Neural progenitor cell (in vitro differentiated cells): ENCODE measurements around the gene COL7A1. TPM values are rescaled to one million over a fixed set of nuclear protein-coding genes. Genes with fewer than 3 reads are reported as not detected.

Experiments used
- DNase-seq: peaks from one replicate; pipeline ENCODE4 v3.0.0-alpha.2; 2016; ENCODE audit warnings: low spot score
- H2AFZ ChIP-seq: fragments of 200-600 bp; sonication (generic); replicated peaks from 2 replicates; pipeline ENCODE4 v1.6.1; 2016; ENCODE audit warnings: antibody characterized with exemption
- H3F3A ChIP-seq: fragments of 200-600 bp; sonication (generic); 2 replicates; pipeline ENCODE4 v1.6.1; 2016; ENCODE audit warnings: antibody characterized with exemption, low read depth
- H3K27ac ChIP-seq: fragments of 200-600 bp; sonication (generic); 2 replicates; pipeline ENCODE4 v1.5.1; 2016; ENCODE audit warnings: mild to moderate bottlenecking
- H3K27me3 ChIP-seq: fragments of 200-600 bp; sonication (generic); 2 replicates; pipeline ENCODE4 v1.6.1; 2016; ENCODE audit warnings: mild to moderate bottlenecking, moderate library complexity
- H3K36me3 ChIP-seq: fragments of 200-600 bp; sonication (generic); 2 replicates; pipeline ENCODE4 v1.5.1; 2016
- H3K4me1 ChIP-seq: fragments of 200-600 bp; sonication (generic); 2 replicates; pipeline ENCODE4 v1.6.1; 2016; ENCODE audit warnings: mixed run types
- H3K4me2 ChIP-seq: fragments of 200-600 bp; sonication (generic); 2 replicates; pipeline ENCODE4 v1.6.1; 2016
- H3K4me3 ChIP-seq: fragments of 200-600 bp; sonication (generic); 2 replicates; pipeline ENCODE4 v1.5.1; 2016
- H3K79me2 ChIP-seq: fragments of 200-600 bp; sonication (generic); 2 replicates; pipeline ENCODE4 v1.6.1; 2016; ENCODE audit warnings: low read depth
- H3K9ac ChIP-seq: fragments of 200-600 bp; sonication (generic); 2 replicates; pipeline ENCODE4 v1.6.1; 2016
- H3K9me3 ChIP-seq: fragments of 200-600 bp; sonication (generic); 2 replicates; pipeline ENCODE4 v1.5.1; 2016; ENCODE audit warnings: low read depth
- H4K20me1 ChIP-seq: fragments of 200-600 bp; sonication (generic); 2 replicates; pipeline ENCODE4 v1.6.1; 2016; ENCODE audit warnings: low read depth
- H3K27ac Mint-ChIP-seq: 3 replicates; pipeline ENCODE4 v1.8.0; 2021; ENCODE audit warnings: mixed read lengths
- H3K27me3 Mint-ChIP-seq: 2 replicates; pipeline ENCODE4 v1.8.0; 2022; ENCODE audit warnings: low read depth, mild to moderate bottlenecking, inconsistent platforms, moderate library complexity, mixed read lengths; ENCODE audit not compliant: insufficient read depth
- H3K36me3 Mint-ChIP-seq: 3 replicates; pipeline ENCODE4 v1.8.0; 2021; ENCODE audit warnings: mixed read lengths
- H3K4me1 Mint-ChIP-seq: 3 replicates; pipeline ENCODE4 v1.8.0; 2021; ENCODE audit warnings: mixed read lengths
- H3K4me3 Mint-ChIP-seq: 3 replicates; pipeline ENCODE4 v1.8.0; 2021; ENCODE audit warnings: mild to moderate bottlenecking, moderate library complexity, mixed read lengths
- H3K9me3 Mint-ChIP-seq: 3 replicates; pipeline ENCODE4 v1.8.0; 2020; ENCODE audit warnings: mixed read lengths
- EZH2 ChIP-seq: fragments of 200-600 bp; sonication (generic); IDR thresholded peaks from 2 replicates; pipeline ENCODE4 v1.6.1; 2017; ENCODE audit warnings: antibody characterized with exemption, mild to moderate bottlenecking, moderate library complexity
- EZH2phosphoT487 ChIP-seq: fragments of 200-600 bp; sonication (generic); IDR thresholded peaks from 2 replicates; pipeline ENCODE4 v1.6.1; 2017; ENCODE audit warnings: antibody characterized with exemption
- total RNA-seq: library from RNA; depleted of rRNA; stranded (reverse); fragments of >200 nt; gene quantifications from 2 replicates; pipeline ENCODE4 v1.2.3, GENCODE V29; 2015; ENCODE audit warnings: low replicate concordance
- TF ChIP-seq, protein P1 (sequence below): fragments of 200-600 bp; sonication (generic); IDR thresholded peaks from 2 replicates; pipeline ENCODE4 v1.5.1; 2017; ENCODE audit warnings: antibody characterized with exemption, mild to moderate bottlenecking

COL7A1 gene
- total RNA-seq, 1 donor from 2014 or later, result 3.0 TPM

DNA sequence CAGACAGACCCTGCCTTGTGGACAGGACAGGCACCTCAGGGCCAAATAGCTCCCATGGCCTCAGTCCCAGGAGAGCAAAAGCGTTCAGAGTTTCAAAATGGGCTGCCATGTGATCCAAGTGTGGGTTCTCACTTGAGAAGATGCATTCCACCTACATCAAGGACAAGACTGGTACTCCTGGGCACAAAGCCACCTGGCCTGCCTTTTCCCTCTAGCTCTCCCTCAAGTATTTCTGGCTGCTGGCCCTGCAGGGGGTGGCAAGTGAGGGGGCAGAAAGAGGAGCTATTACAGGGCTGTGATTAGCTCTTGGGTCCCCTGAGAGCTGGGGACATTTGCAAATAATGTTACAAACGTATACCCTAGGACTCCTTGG lies 6.5 kb upstream of the COL7A1 start:
- H3K4me2 ChIP-seq, result no peak overlapping the region
- no peaks in the 10 kb centered on the region for H3K9me3 ChIP-seq
- peaks cover 35% of the 10 kb centered on the region for H3K36me3 Mint-ChIP-seq
- no peaks in the 10 kb centered on the region for H3K27me3 ChIP-seq
- H3K79me2 ChIP-seq, result peaks cover 10% of the 10 kb centered on the region
- no peak overlapping the region for H3K27ac ChIP-seq
- H3K9me3 Mint-ChIP-seq, result no peaks in the 10 kb centered on the region
- DNase-seq, result no peak
- H3K9ac ChIP-seq, result no peak overlapping the region
- no peaks in the 10 kb centered on the region for H3K36me3 ChIP-seq
- peaks cover 6% of the 10 kb centered on the region for H4K20me1 ChIP-seq
- peaks cover 4% of the 10 kb centered on the region for H3K27me3 Mint-ChIP-seq
- H3K27ac Mint-ChIP-seq, result no peak overlapping the region
- TF ChIP-seq, protein P1, sequence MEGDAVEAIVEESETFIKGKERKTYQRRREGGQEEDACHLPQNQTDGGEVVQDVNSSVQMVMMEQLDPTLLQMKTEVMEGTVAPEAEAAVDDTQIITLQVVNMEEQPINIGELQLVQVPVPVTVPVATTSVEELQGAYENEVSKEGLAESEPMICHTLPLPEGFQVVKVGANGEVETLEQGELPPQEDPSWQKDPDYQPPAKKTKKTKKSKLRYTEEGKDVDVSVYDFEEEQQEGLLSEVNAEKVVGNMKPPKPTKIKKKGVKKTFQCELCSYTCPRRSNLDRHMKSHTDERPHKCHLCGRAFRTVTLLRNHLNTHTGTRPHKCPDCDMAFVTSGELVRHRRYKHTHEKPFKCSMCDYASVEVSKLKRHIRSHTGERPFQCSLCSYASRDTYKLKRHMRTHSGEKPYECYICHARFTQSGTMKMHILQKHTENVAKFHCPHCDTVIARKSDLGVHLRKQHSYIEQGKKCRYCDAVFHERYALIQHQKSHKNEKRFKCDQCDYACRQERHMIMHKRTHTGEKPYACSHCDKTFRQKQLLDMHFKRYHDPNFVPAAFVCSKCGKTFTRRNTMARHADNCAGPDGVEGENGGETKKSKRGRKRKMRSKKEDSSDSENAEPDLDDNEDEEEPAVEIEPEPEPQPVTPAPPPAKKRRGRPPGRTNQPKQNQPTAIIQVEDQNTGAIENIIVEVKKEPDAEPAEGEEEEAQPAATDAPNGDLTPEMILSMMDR, result no peak
- TF ChIP-seq EZH2phosphoT487 (no peak), EZH2 (no peak)
- no peak overlapping the region for H3K4me3 Mint-ChIP-seq
- H3K4me1 Mint-ChIP-seq, result peaks cover 3% of the 10 kb centered on the region
- H3K4me1 ChIP-seq, result no peaks in the 10 kb centered on the region
- no peak overlapping the region for H3K4me3 ChIP-seq
- no peaks in the 10 kb centered on the region for H3F3A ChIP-seq
- H2AFZ ChIP-seq, result no peak overlapping the region

DNA sequence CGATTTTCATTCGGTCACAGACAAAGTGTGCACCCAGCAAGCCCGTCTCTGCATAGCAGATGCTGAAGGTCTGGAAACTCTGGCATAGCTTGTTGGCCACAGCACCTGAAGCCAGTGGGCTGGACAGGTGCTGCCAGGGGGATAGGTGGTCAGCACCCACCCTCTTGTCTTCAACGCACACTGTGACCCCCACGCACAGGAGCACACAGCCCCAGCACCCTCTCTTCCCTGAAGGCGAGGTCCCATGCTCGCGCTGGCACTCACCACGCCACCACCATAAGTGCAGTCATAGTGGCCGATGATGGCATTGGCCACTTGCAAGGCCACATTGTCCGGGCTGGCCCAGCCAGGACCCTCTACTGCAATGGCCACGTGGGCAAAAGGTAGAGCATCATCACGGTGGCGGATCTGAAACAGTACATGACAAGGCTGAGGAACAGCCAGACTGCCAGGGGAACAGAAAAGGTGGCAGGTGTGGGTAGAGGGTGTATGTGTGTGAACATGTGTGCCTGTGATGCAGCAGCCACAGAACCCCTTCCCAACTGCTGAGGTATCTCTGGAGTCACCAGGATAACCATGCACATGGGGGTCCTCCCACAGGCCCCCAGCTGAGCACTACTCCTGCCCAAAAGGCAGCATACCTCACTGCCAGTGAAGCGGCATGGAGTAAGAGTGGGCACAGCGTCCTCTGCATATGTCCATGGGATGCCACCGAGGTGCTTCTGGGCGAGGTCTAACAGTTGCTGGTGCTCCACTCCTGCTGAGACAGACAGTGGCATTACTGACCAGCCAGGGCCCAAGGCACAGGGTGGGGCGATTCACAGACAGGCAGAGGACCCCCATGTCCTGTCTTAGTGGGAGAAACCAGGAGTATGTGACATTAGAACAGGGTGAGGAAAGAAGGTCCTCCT lies 5.8 kb upstream of the COL7A1 start:
- no peak overlapping the region for H3K9ac ChIP-seq
- TF ChIP-seq EZH2 (no peak), EZH2phosphoT487 (no peak)
- TF ChIP-seq, protein P1, result no peak

DNA sequence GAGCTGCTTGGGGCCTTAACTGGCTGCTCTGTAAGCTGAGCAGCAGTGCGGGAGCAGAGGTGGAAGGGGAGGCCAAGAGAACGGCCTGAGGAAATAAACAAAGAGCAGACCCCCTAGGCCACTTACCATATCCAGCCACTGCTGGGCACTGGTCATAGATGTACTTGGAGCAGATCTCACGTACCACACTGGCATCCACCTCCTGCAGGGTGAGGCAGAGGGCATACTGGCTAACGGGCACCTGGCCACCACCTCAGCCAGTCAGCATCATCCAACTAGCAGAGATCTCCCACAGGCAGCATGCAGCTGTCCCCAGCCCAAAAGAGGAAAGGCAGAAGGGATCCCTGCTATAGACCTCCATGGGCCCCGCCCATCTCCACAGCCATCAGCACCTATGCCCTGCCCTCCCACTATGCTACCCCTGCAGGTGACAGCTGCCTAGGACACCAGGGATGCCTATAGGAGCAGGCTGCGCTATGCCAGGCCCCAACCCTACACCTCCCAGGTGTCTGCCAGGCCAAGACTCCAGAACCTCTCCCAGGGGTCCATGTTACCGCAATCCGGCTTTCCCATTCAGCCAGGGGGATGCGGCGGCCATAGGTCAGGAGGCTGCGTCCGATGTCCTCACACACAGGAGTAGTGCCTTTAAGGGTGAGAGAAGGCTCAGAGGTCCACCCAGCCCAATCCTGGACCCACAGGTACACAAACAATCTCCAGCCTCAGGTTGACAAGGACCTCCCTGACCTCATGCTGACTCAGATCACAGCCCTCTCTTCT lies 4.6 kb upstream of the COL7A1 start:
- no peak for DNase-seq
- peaks cover 32% of the 10 kb centered on the region for H3K36me3 Mint-ChIP-seq
- H3F3A ChIP-seq, result no peaks in the 10 kb centered on the region
- H3K36me3 ChIP-seq, result no peaks in the 10 kb centered on the region
- no peak overlapping the region for H3K27ac ChIP-seq
- H3K27me3 Mint-ChIP-seq, result peaks cover 6% of the 10 kb centered on the region
- H3K9me3 Mint-ChIP-seq, result no peaks in the 10 kb centered on the region
- no peak overlapping the region for H3K27ac Mint-ChIP-seq
- no peaks in the 10 kb centered on the region for H3K9me3 ChIP-seq
- no peak overlapping the region for H2AFZ ChIP-seq
- no peak overlapping the region for H3K4me2 ChIP-seq
- H3K4me3 ChIP-seq, result no peak overlapping the region
- H4K20me1 ChIP-seq, result no peaks in the 10 kb centered on the region
- TF ChIP-seq EZH2, result no peak
- no peak for TF ChIP-seq EZH2phosphoT487
- TF ChIP-seq, protein P1, result no peak
- no peaks in the 10 kb centered on the region for H3K79me2 ChIP-seq
- peaks cover 9% of the 10 kb centered on the region for H3K4me1 Mint-ChIP-seq
- H3K9ac ChIP-seq, result no peak overlapping the region
- H3K4me3 Mint-ChIP-seq, result no peak overlapping the region
- no peaks in the 10 kb centered on the region for H3K27me3 ChIP-seq
- H3K4me1 ChIP-seq, result no peaks in the 10 kb centered on the region

More for the DNA sequence above, 5.8 kb upstream of the COL7A1 start:
- H3K36me3 Mint-ChIP-seq, result peaks cover 35% of the 10 kb centered on the region
- no peak overlapping the region for H3K4me2 ChIP-seq
- H3K9me3 ChIP-seq, result no peaks in the 10 kb centered on the region
- no peaks in the 10 kb centered on the region for H3K36me3 ChIP-seq
- no peaks in the 10 kb centered on the region for H3F3A ChIP-seq
- H3K27me3 ChIP-seq, result no peaks in the 10 kb centered on the region
- H3K27ac ChIP-seq, result no peak overlapping the region
- H3K27me3 Mint-ChIP-seq, result peaks cover 6% of the 10 kb centered on the region
- H3K79me2 ChIP-seq, result peaks cover 4% of the 10 kb centered on the region
- no peak overlapping the region for H3K27ac Mint-ChIP-seq
- no peak overlapping the region for H3K4me3 ChIP-seq
- H3K4me1 Mint-ChIP-seq, result peaks cover 6% of the 10 kb centered on the region
- DNase-seq, result no peak
- H3K9me3 Mint-ChIP-seq, result no peaks in the 10 kb centered on the region
- H4K20me1 ChIP-seq, result peaks cover 6% of the 10 kb centered on the region
- no peak overlapping the region for H3K4me3 Mint-ChIP-seq
- no peaks in the 10 kb centered on the region for H3K4me1 ChIP-seq
- H2AFZ ChIP-seq, result no peak overlapping the region
